Kidney (tissue), 14 donors: ENCODE measurements around the gene HK1. TPM values are rescaled to one million over a fixed set of nuclear protein-coding genes. Genes with fewer than 3 reads are reported as not detected.

Experiments used
- DNase-seq, 5 donors: peaks; one replicate each; pipeline ENCODE4 v3.0.0-alpha.2; 2013 to 2020
- FAIRE-seq: peaks from 2 replicates; lab custom pipeline; 2012; peaks lifted over from hg19 to GRCh38; lab: Jason Lieb, UNC
- H3K27ac ChIP-seq, 2 donors: one replicate each; pipeline ENCODE4 v1.7.0; 2013; ENCODE audit warnings: low read depth in 2 of 2, low read length in 2 of 2, inconsistent platforms in 1 of 2
- H3K27me3 ChIP-seq: one replicate; pipeline ENCODE4 v1.7.1; 2013; ENCODE audit warnings: low read length, inconsistent platforms; ENCODE audit not compliant: control insufficient read depth, insufficient read depth
- H3K36me3 ChIP-seq, 3 donors: one replicate each; pipeline versions ENCODE4 v1.7.0 to v1.7.1; 2013; ENCODE audit warnings: low read length in 3 of 3, control low read depth in 1 of 3, inconsistent platforms in 1 of 3; ENCODE audit not compliant: insufficient read depth in 3 of 3, control insufficient read depth in 2 of 3
- H3K4me1 ChIP-seq, 3 donors: one replicate each; pipeline versions ENCODE4 v1.7.0 to v1.7.1; 2013; ENCODE audit warnings: low read length in 3 of 3, inconsistent platforms in 1 of 3, low read depth in 1 of 3; ENCODE audit not compliant: control insufficient read depth in 2 of 3, insufficient read depth in 2 of 3
- H3K4me3 ChIP-seq, 3 donors: one replicate each; pipeline versions ENCODE4 v1.7.0 to v1.8.1; 2013; ENCODE audit warnings: low read length in 3 of 3, control low read depth in 1 of 3, inconsistent platforms in 1 of 3
- H3K9ac ChIP-seq, 3 donors: one replicate each; pipeline versions ENCODE4 v1.7.0 to v1.7.1; 2013; ENCODE audit warnings: low read length in 3 of 3, control low read depth in 1 of 3, inconsistent platforms in 1 of 3
- H3K9me3 ChIP-seq, 3 donors: one replicate each; pipeline versions ENCODE4 v1.7.0 to v1.7.1; 2013; ENCODE audit warnings: low read length in 3 of 3, control low read depth in 1 of 3, inconsistent platforms in 1 of 3; ENCODE audit not compliant: control insufficient read depth in 2 of 3, insufficient read depth in 1 of 3
- intact Hi-C: fragments of 100-400 bp; cut with DNase I; formaldehyde crosslinking; loops from one replicate; pipeline ENCODE4 v1.11.1; 2022
- polyA plus RNA-seq: library from polyadenylated mRNA; stranded (reverse); fragments of 350-450 nt; fragmentation: Illumina TruSeq; extraction: RNeasy Lipid Tissue Mini Kit (QIAGEN cat#74804); gene quantifications from one replicate; pipeline ENCODE4 v1.2.3, GENCODE V29; 2014; ENCODE audit warnings: low read depth, low replicate concordance; ENCODE audit not compliant: insufficient read depth
- total RNA-seq: library from RNA; stranded (reverse); fragmentation: NEBNext Ultra II Directional; extraction: Animal tissue kit (Norgen Biotek cat#: 25700); gene quantifications from one replicate; pipeline ENCODE4 v1.2.1, GENCODE V29; 2021
- TF ChIP-seq, protein P1 (sequence below): IDR thresholded peaks from 3 replicates; pipeline ENCODE4 v1.5.1; 2012; ENCODE audit warnings: mild to moderate bottlenecking, moderate library complexity, borderline replicate concordance; ENCODE audit not compliant: insufficient read depth; ENCODE audit errors: extremely low read depth
- donor health status: control.
- donor health status: control.
- donor health status: control.
- donor health status: control.
- donor health status: control.
- donor health status: DM: yes; HTN: yes; CAD: no.
- donor health status: Normal renal cell carcinoma (clear cell type).

HK1 gene
- total and polyA plus RNA-seq, 2 donors from 2014 or later = 35.9 to 84.9 TPM

DNA sequence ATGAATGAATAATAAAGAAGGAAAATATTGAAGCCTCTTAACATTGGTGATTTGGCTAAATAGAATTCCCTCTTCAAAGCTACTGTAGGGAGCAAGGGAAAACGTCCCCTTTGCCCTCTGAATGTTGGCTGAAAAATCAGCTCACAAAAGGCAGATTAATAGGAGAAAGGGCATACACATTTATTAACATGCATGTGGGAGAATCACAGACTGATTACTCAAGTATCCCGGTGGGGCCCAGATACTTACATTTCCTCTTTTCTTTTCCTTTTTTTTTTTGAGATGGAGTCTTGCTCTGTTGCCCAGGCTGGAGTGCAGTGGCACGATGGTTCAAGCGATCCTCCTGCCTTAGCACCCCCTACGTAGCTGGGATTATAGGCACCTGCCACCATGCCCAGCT is 68.5 kb downstream of the HK1 start:
- H3K9me3 ChIP-seq = no peaks in the 10 kb centered on the region
- intact Hi-C loops = no loop called here
- H3K9ac ChIP-seq = no peak overlapping the region
- H3K36me3 ChIP-seq = peaks cover 0 to 4% (median 4%) of the 10 kb centered on the region in 3 donors
- DNase-seq (no peak), FAIRE-seq (no peak)
- H3K4me3 ChIP-seq = no peak overlapping the region
- TF ChIP-seq, protein P1, sequence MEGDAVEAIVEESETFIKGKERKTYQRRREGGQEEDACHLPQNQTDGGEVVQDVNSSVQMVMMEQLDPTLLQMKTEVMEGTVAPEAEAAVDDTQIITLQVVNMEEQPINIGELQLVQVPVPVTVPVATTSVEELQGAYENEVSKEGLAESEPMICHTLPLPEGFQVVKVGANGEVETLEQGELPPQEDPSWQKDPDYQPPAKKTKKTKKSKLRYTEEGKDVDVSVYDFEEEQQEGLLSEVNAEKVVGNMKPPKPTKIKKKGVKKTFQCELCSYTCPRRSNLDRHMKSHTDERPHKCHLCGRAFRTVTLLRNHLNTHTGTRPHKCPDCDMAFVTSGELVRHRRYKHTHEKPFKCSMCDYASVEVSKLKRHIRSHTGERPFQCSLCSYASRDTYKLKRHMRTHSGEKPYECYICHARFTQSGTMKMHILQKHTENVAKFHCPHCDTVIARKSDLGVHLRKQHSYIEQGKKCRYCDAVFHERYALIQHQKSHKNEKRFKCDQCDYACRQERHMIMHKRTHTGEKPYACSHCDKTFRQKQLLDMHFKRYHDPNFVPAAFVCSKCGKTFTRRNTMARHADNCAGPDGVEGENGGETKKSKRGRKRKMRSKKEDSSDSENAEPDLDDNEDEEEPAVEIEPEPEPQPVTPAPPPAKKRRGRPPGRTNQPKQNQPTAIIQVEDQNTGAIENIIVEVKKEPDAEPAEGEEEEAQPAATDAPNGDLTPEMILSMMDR = no peak
- H3K4me1 ChIP-seq = peaks cover 0 to 30% (median 10%) of the 10 kb centered on the region in 3 donors
- H3K27ac ChIP-seq = no peak overlapping the region
- no peaks in the 10 kb centered on the region for H3K27me3 ChIP-seq

DNA sequence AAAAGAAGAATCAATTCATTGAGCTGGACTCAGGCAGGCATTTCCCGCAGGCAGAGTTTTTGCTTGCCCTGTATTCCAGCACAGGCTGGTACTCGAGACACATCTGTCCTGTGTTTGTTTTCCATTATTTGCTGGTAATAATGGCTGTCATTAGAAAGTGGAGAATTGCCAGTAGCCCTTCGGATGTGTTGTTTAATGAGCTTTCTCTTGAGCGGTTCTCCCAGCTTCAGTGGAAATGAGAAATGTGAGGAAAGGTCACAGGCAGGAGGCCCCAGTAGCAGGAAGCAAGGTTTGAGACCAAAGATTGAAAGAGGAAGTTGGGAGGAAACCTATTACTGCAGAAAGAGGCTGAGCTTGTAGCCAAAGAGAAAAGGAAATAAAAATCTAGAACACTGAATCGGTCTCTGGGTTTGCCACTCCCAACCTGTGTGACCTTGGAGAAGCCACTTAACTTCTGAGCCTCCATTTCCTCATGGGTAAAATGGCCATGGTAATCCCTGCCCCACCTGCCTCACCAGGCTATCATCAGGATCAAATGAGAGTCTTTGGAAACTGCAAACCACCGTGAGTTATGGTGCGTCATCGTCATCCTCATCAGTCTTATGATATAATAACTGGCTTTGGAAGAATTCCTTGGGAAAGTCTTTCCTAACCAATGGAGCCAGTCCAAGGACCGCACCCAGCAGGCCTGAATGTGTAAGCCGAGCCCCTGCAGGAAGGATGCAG is 70.7 kb downstream of the HK1 start:
- Histone ChIP-seq H3K27me3 (no peaks in the 10 kb centered on the region), H3K9ac (no peak overlapping the region), H3K27ac (peak overlapping the region; percentile 16 to 54), H3K9me3 (no peaks in the 10 kb centered on the region), H3K4me1 (peaks cover 0 to 30% (median 10%) of the 10 kb centered on the region in 3 donors), H3K36me3 (peaks cover 0 to 4% (median 3%) of the 10 kb centered on the region in 3 donors), H3K4me3 (no peak overlapping the region)
- TF ChIP-seq, protein P1 = no peak
- intact Hi-C loops = no loop called here
- peak in 2 of 5 donors; percentile 56 to 67 for DNase-seq
- no peak for FAIRE-seq

DNA sequence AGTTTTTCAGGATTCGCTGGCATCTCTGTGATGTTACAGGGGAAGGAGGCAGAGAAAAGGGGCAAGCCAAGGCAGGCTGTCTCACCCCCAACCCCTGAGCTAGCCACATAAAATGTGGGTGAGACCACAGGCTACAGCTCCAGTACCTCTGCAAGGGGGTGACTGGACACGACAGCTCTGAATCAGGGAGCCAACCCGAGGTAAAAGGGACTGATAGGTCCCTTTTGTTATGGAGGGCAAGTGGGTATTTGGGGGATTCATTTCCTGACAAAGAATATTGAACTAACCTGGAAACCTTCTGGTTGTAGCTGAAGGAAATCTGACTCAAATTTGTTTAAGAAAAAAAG is 71.2 kb downstream of the HK1 start:
- Histone ChIP-seq H3K27me3 (no peaks in the 10 kb centered on the region), H3K4me3 (no peak overlapping the region), H3K27ac (peak overlapping the region; percentile 16 to 54), H3K4me1 (peaks cover 0 to 29% (median 10%) of the 10 kb centered on the region in 3 donors), H3K36me3 (peaks cover 0 to 2% (median 0%) of the 10 kb centered on the region in 3 donors), H3K9me3 (no peaks in the 10 kb centered on the region), H3K9ac (no peak overlapping the region)
- DNase-seq (no peak), FAIRE-seq (no peak)
- TF ChIP-seq, protein P1 = no peak
- intact Hi-C loops = no loop called here
